HEK293 (cell line): ENCODE measurements around the gene SH2D7.

Source experiments
- CTCF ChIA-PET: fragments of 350-600 bp; formaldehyde crosslinking; extraction: SDS; loops from one replicate; lab custom pipeline; 2021; ENCODE audit warnings: antibody characterized with exemption; lab: Yijun Ruan, JAX
- POLR2A ChIA-PET: fragments of 300-600 bp; formaldehyde crosslinking; extraction: SDS; loops from one replicate; lab custom pipeline; 2020; ENCODE audit warnings: antibody characterized with exemption, inconsistent platforms; lab: Yijun Ruan, JAX
- H3K27ac ChIP-seq: fragments of 200-500 bp; sonication (Bioruptor generic); 2 replicates; pipeline ENCODE4 v1.5.1; 2014; ENCODE audit warnings: low read depth, low read length, control low read depth, inconsistent platforms; ENCODE audit errors: extremely low read depth
- H3K36me3 ChIP-seq, 2 experiments: fragments of 200-500 bp in 1 of 2; sonication (Bioruptor generic) in 1 of 2; 1 replicate in 1 of 2; 2 replicates in 1 of 2; pipeline ENCODE4 v1.5.1; 2014 to 2017; ENCODE audit warnings: inconsistent platforms in 2 of 2, low read length in 2 of 2; ENCODE audit not compliant: control insufficient read depth in 2 of 2, insufficient read depth in 1 of 2
- H3K4me1 ChIP-seq: fragments of 200-500 bp; sonication (Bioruptor generic); 2 replicates; pipeline ENCODE4 v1.5.1; 2014; ENCODE audit warnings: mild to moderate bottlenecking, low read length, inconsistent platforms; ENCODE audit not compliant: control insufficient read depth, insufficient read depth
- H3K4me3 ChIP-seq: 2 replicates; pipeline ENCODE4 v1.5.1; 2011; ENCODE audit warnings: low read depth, mild to moderate bottlenecking, control low read depth, low read length, moderate library complexity
- H3K9me3 ChIP-seq: fragments of 200-500 bp; sonication (Bioruptor generic); 2 replicates; pipeline ENCODE4 v1.5.1; 2014; ENCODE audit warnings: low read depth, low read length, inconsistent platforms; ENCODE audit not compliant: control insufficient read depth, insufficient read depth
- ELK4 ChIP-seq: IDR thresholded peaks from 2 replicates; pipeline ENCODE4 v1.6.1; 2011; ENCODE audit warnings: mild to moderate bottlenecking, low read depth, low read length, borderline replicate concordance
- ZBTB11 ChIP-seq: fragments of 450-650 bp; formaldehyde crosslinking; conservative IDR thresholded peaks from 2 replicates; pipeline ENCODE4 v1.5.1; 2016; ENCODE audit warnings: low read depth, missing biosample characterization, missing genetic modification characterization
- ZBTB20 ChIP-seq: fragments of 450-650 bp; formaldehyde crosslinking; IDR thresholded peaks from 2 replicates; pipeline ENCODE4 v1.5.1; 2016; ENCODE audit warnings: missing biosample characterization, missing genetic modification characterization
- ZBTB49 ChIP-seq: fragments of 450-650 bp; formaldehyde crosslinking; IDR thresholded peaks from 2 replicates; pipeline ENCODE4 v1.5.1; 2016; ENCODE audit warnings: missing biosample characterization, missing genetic modification characterization, low read depth
- ZFHX2 ChIP-seq: fragments of 450-650 bp; formaldehyde crosslinking; conservative IDR thresholded peaks from 2 replicates; pipeline ENCODE4 v1.5.1; 2016; ENCODE audit warnings: missing biosample characterization, missing genetic modification characterization
- ZNF155 ChIP-seq: fragments of 450-650 bp; formaldehyde crosslinking; IDR thresholded peaks from 2 replicates; pipeline ENCODE4 v1.5.1; 2016; ENCODE audit warnings: missing biosample characterization, missing genetic modification characterization
- ZNF302 ChIP-seq: fragments of 450-650 bp; formaldehyde crosslinking; IDR thresholded peaks from 2 replicates; pipeline ENCODE4 v1.5.1; 2016; ENCODE audit warnings: missing biosample characterization, missing genetic modification characterization, low read depth
- ZNF518A ChIP-seq: fragments of 450-650 bp; formaldehyde crosslinking; conservative IDR thresholded peaks from 2 replicates; pipeline ENCODE4 v1.5.1; 2016; ENCODE audit warnings: low read depth, missing biosample characterization, missing genetic modification characterization
- ZNF529 ChIP-seq: fragments of 450-650 bp; formaldehyde crosslinking; IDR thresholded peaks from 2 replicates; pipeline ENCODE4 v1.5.1; 2017; ENCODE audit warnings: missing genetic modification characterization, missing biosample characterization; ENCODE audit not compliant: insufficient replicate concordance
- ZNF658 ChIP-seq: fragments of 450-650 bp; formaldehyde crosslinking; IDR thresholded peaks from 2 replicates; pipeline ENCODE4; 2016; ENCODE audit warnings: missing biosample characterization, missing genetic modification characterization
- ZSCAN5A ChIP-seq: fragments of 450-650 bp; formaldehyde crosslinking; IDR thresholded peaks from 2 replicates; pipeline ENCODE4 v1.5.1; 2016; ENCODE audit warnings: missing biosample characterization, missing genetic modification characterization
- TF ChIP-seq, protein P1 (sequence below): fragments of 450-650 bp; formaldehyde crosslinking; IDR thresholded peaks from 2 replicates; pipeline ENCODE4 v1.5.1; 2016; ENCODE audit warnings: missing biosample characterization, missing genetic modification characterization
- TF ChIP-seq, protein P2 (sequence below): fragments of 450-650 bp; formaldehyde crosslinking; IDR thresholded peaks from 2 replicates; pipeline ENCODE4 v1.5.1; 2016; ENCODE audit warnings: missing biosample characterization, missing genetic modification characterization

The SH2D7 gene

GRCh38 chr15:78049691-78050440 lies 42.5 kb upstream of the SH2D7 start:
- ChIA-PET POLR2A (no interaction called here), CTCF (interaction anchor here (0.5 to 2.6 kb wide), 5 partner anchors 23 to 432 kb away, joined by 3 to 13 read pairs (median 5); no protein-coding TSS in a partner anchor)
- TF ChIP-seq ZNF155 (tag by site-specific recombination), result no peak
- 0 out of 2 replicates have a peak, but pooled peaks have one; percentile 18 for TF ChIP-seq ZFHX2
- no peak for TF ChIP-seq ZSCAN5A (tag by site-specific recombination)
- no peak for TF ChIP-seq ZBTB11 (tag by site-specific recombination)
- no peak for TF ChIP-seq ZBTB20 (tag by site-specific recombination)
- TF ChIP-seq ZNF302 (tag by site-specific recombination), result no peak
- TF ChIP-seq, protein P1, sequence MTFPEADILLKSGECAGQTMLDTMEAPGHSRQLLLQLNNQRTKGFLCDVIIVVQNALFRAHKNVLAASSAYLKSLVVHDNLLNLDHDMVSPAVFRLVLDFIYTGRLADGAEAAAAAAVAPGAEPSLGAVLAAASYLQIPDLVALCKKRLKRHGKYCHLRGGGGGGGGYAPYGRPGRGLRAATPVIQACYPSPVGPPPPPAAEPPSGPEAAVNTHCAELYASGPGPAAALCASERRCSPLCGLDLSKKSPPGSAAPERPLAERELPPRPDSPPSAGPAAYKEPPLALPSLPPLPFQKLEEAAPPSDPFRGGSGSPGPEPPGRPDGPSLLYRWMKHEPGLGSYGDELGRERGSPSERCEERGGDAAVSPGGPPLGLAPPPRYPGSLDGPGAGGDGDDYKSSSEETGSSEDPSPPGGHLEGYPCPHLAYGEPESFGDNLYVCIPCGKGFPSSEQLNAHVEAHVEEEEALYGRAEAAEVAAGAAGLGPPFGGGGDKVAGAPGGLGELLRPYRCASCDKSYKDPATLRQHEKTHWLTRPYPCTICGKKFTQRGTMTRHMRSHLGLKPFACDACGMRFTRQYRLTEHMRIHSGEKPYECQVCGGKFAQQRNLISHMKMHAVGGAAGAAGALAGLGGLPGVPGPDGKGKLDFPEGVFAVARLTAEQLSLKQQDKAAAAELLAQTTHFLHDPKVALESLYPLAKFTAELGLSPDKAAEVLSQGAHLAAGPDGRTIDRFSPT (tag by site-specific recombination), result no peak
- H3K4me1 ChIP-seq, result peaks cover 21% of the 10 kb centered on the region
- no peaks in the 10 kb centered on the region for H3K9me3 ChIP-seq
- peaks cover 3 to 34% of the 10 kb centered on the region in 2 experiments; a peak in 2 of 3 replicates for H3K36me3 ChIP-seq
- H3K27ac ChIP-seq, result no peak overlapping the region
- H3K4me3 ChIP-seq, result no peak overlapping the region

DNA sequence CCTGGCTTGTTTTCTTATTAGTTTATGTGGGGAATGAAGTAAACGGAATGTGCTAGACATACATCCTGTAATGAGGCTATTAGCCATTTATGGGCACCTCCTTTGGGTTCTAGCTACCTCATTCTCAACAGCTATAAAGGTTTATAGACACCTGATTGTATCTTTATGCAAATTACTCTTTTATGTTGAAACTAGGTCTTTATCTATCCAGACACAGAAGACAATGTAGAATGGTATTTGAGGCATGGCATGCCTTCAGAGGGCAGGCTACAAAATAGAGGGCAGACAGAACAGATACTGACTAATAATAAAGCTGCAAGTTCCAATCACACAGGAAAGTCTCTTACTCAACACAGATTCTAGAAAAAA lies 41.9 kb upstream of the SH2D7 start:
- peaks cover 3 to 34% of the 10 kb centered on the region in 2 experiments; a peak in 2 of 3 replicates for H3K36me3 ChIP-seq
- POLR2A ChIA-PET, result no interaction called here
- H3K9me3 ChIP-seq, result no peaks in the 10 kb centered on the region
- H3K4me1 ChIP-seq, result peaks cover 16% of the 10 kb centered on the region
- H3K4me3 ChIP-seq, result no peak overlapping the region
- CTCF ChIA-PET, result interaction anchor here (0.5 to 2.6 kb wide), 5 partner anchors 22 to 432 kb away, joined by 3 to 13 read pairs (median 5); no protein-coding TSS in a partner anchor
- TF ChIP-seq, protein P2, sequence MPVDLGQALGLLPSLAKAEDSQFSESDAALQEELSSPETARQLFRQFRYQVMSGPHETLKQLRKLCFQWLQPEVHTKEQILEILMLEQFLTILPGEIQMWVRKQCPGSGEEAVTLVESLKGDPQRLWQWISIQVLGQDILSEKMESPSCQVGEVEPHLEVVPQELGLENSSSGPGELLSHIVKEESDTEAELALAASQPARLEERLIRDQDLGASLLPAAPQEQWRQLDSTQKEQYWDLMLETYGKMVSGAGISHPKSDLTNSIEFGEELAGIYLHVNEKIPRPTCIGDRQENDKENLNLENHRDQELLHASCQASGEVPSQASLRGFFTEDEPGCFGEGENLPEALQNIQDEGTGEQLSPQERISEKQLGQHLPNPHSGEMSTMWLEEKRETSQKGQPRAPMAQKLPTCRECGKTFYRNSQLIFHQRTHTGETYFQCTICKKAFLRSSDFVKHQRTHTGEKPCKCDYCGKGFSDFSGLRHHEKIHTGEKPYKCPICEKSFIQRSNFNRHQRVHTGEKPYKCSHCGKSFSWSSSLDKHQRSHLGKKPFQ (tag by site-specific recombination), result no peak
- no peak for TF ChIP-seq ZNF529 (tag by site-specific recombination)
- TF ChIP-seq ZBTB49 (tag by site-specific recombination), result no peak
- no peak for TF ChIP-seq ZNF658 (tag by site-specific recombination)
- no peak for TF ChIP-seq ZNF518A (tag by site-specific recombination)
- no peak for TF ChIP-seq ELK4
- H3K27ac ChIP-seq, result no peak overlapping the region
